Neural progenitor cell (in vitro differentiated cells): Measurements from ENCODE around the gene CX3CL1.

Experiments
- CTCF ChIP-seq: fragments of 200-600 bp; sonication (generic); IDR thresholded peaks from 2 replicates; pipeline ENCODE4 v1.5.1; 2017; ENCODE audit warnings: antibody characterized with exemption, mild to moderate bottlenecking
- EZH2 ChIP-seq: fragments of 200-600 bp; sonication (generic); IDR thresholded peaks from 2 replicates; pipeline ENCODE4 v1.6.1; 2017; ENCODE audit warnings: antibody characterized with exemption, mild to moderate bottlenecking, moderate library complexity
- EZH2phosphoT487 ChIP-seq: fragments of 200-600 bp; sonication (generic); IDR thresholded peaks from 2 replicates; pipeline ENCODE4 v1.6.1; 2017; ENCODE audit warnings: antibody characterized with exemption

- no peak for TF ChIP-seq CTCF
- TF ChIP-seq EZH2: no peak
- TF ChIP-seq EZH2phosphoT487: no peak
These were observed 30.6 kb upstream of the CX3CL1 start for GRCh38 chr16:57341441-57342303.
